MM.1S (cell line): Measurements from ENCODE around the gene POLRMT.

Experiments
- EZH2 ChIP-seq: fragments of 300-600 bp; sonication (generic); optimal IDR thresholded peaks from 2 replicates; pipeline ENCODE3; 2017; ENCODE audit warnings: low read depth, mild to moderate bottlenecking, antibody characterized with exemption, low read length, mixed read lengths
- TF ChIP-seq, protein P1 (sequence below): fragments of 300-600 bp; sonication (generic); IDR thresholded peaks from 2 replicates; pipeline ENCODE4 v1.5.1; 2016; ENCODE audit warnings: antibody characterized with exemption, low read length, mixed read lengths

GRCh38 chr19:656751-657559 is 23.6 kb upstream of the POLRMT start:
- TF ChIP-seq, protein P1, sequence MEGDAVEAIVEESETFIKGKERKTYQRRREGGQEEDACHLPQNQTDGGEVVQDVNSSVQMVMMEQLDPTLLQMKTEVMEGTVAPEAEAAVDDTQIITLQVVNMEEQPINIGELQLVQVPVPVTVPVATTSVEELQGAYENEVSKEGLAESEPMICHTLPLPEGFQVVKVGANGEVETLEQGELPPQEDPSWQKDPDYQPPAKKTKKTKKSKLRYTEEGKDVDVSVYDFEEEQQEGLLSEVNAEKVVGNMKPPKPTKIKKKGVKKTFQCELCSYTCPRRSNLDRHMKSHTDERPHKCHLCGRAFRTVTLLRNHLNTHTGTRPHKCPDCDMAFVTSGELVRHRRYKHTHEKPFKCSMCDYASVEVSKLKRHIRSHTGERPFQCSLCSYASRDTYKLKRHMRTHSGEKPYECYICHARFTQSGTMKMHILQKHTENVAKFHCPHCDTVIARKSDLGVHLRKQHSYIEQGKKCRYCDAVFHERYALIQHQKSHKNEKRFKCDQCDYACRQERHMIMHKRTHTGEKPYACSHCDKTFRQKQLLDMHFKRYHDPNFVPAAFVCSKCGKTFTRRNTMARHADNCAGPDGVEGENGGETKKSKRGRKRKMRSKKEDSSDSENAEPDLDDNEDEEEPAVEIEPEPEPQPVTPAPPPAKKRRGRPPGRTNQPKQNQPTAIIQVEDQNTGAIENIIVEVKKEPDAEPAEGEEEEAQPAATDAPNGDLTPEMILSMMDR, result no peak
- no peak for TF ChIP-seq EZH2
